HG02678 (cell line): Measurements from ENCODE around the gene RPUSD3.
"Not testable (repeated sequence)": the region's sequence is repeated elsewhere in the genome, so short reads cannot be mapped to it uniquely, and the experiment has no call there.

Experiments
- ATAC-seq: cut with Tn5 transposase; IDR thresholded peaks from one replicate; pipeline ENCODE4 v1.9.1; 2021; ENCODE audit warnings: mild to moderate bottlenecking, moderate library complexity; ENCODE audit not compliant: unreplicated experiment

The RPUSD3 gene

DNA sequence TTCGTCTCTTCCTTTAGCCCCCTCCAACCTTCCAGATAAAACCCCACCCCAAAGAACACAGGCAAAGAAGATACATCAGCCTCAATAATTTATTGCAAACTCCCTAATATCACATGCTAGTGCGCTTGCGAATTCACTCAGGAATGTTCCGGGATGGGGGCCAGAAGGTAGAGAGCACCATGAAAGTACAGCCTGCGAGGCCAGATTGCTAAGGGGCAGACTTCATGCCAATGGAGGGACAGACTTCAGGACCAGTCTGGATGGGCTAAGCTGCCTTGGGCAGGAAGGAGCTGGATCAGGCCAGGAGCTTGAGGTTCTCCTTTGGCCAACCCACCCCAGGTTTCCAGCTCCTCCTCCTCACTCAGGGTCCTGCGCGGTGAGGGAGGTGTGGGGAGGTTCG lies 22.8 kb upstream of the RPUSD3 start:
- no peak for ATAC-seq

DNA sequence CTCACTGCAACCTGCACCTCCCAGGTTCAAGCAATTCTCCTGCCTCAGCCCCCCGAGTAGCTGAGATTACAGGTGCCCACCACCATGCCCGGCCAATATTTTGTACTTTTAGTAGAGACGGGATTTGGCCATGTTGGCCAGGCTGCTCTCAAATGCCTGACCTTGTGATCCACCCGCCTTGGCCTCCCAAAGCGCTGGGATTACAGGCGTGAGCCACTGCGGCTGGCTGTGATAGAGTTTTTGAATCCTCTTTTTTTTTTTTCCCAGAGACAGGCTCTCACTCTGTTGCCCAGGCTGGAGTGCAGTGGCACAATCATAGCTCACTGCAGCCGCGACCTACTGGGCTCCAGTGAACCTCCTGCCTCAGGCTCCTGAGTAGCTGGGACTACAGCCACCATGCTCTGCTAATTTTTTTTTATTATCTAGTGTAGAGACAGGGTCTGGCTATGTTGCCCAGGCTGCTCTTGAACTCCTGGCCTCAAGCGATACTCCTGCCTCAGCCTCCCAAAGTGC lies 21.4 kb upstream of the RPUSD3 start:
- ATAC-seq, result not testable (repeated sequence)

DNA sequence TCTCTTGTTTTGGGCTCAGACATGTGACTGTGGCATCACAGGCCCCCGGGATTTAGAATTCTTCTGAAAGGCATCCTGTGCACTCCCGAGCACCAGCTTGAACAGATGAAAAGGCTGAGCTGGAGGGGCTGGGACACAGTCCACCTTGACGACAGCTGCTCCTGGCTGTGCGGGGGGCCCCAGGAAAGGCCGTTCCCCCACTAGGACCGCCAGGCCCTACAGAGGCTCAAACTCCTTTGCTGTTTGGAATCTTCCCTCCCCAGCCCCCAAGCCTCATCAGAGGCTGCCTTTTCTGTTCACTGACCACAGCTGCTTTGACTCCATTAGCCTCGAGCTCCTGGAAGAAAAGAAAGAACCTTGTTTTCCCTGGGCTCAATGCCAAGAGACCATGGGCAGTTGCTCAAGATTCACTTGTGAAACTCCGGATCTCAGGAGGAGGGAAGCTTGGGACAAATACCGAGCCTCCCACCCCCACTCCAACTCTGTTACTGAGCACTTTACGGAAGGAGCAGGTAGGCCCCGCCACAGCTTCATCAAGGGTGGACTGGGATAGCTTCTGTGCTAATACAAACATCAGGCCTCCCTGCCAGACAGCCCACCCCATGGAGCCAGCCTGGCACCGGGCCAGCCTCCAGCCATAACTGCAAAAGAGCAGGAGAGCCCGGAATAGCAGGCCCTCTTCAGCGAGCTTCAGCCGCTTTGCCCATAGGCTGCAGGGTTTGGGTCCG lies 20.6 kb upstream of the RPUSD3 start:
- no peak for ATAC-seq

GRCh38 chr3:9863058-9863772 lies 19.4 kb upstream of the RPUSD3 start:
- no peak for ATAC-seq

DNA sequence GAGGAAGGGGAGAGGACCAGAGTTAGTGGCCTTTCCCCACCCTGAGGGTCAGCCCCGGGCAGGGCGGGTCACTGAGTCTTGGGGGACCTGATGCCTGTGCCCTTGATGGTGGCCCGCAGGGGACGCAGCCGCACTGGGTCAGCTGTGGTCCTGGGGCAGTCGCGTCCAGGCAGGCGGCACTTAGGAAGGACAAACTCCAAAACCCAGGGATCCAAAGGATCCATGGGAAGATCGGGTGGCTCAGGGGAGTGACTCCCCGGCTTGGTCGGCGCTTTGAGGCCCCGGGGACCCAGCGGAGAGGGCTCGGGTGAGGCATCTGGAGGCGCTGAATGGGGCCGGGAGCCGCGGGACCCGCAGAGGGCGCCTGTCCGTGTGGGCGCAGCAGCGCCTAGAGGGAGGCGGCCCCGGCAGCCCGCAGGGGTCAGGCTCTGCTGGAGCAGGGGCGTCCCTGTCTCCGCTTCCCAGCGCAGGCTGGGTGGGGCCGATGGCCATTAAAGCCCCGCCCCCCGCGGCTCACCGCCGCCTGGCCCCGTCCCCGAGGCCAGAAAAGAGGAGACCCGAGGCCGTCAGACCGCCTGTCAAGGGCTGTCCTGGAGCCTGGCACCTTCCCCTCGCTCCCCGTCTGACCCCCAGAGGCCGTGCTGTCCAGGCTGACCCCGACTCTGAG lies 18.7 kb upstream of the RPUSD3 start:
- no peak for ATAC-seq

DNA sequence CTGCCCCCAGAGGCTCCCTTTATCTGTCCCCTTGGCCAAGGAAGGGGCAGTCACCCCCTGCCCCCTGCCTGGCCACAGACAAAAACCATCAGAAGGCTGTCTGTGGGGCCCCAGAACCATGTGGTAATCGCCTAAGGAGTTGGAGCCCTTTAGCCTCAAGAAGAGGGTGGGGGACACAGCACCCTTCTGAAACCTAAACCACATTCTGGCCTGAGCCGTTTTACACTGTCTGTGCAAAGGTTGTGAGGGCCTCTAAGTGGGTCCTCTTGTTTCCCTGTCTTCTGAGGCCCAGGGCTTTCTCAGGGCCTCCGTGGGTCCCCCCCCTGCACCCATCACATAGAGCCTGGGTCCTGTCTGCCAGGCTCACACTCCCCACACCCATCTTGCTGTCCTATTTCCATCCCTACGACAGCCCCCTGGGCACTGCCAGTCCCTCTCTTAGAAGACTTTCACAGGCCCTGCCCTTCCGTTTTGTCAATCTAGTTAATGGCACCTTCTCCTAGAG lies 17.9 kb upstream of the RPUSD3 start:
- no peak for ATAC-seq

- no peak for ATAC-seq
Observed at GRCh38 chr3:9861201-9861600, 17.4 kb upstream of the RPUSD3 start.

DNA sequence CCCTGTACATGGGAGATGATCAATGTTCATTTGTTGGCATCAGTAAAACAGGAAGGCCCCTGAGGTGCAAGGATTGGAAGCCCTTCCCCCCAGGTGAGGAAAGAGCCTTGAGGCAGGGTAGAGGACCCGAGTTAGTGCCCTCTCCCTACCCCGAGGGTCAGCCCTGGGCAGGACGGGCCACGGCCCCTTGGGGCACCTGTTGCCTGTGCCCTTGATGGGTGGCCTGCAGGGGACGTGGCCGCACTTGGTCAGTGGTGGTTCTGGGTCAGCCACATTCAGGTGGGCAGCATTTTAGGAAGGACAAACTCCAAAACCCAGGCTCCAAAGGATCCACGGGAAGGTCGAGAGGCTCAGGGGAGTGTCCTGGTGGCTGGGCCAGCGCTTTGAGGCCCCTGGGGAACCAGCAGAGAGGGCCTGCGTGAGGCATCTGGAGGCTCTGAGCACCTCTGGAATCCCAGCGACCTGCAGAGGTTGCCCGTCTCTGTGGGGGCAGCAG lies 15.8 kb upstream of the RPUSD3 start:
- no peak for ATAC-seq

DNA sequence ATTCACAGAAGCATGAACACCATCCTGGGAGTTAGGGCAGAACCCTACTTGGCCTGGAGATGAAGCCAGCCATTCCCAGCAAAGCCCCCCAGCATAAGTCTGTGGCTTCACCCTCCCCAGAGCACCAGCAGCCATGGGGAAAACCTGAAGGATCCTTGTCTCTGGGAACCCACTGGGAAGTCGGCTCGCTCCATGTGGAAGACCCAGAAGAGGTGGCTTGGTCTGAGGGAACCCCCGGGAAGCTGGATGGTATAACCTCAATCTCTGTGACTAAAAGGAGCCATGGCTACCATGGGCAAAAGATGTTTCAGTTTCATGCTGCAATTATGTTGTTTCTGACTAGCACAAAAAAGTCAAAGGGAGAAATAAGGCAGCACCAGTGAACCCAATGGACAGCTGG lies 11.8 kb upstream of the RPUSD3 start:
- ATAC-seq, result no peak

- ATAC-seq, result not testable (repeated sequence)
Observed at GRCh38 chr3:9854291-9854940, 10.6 kb upstream of the RPUSD3 start.

GRCh38 chr3:9852528-9852927 lies 8.7 kb upstream of the RPUSD3 start:
- no peak for ATAC-seq

- not testable (repeated sequence) for ATAC-seq
Observed at GRCh38 chr3:9851926-9852325, 8.1 kb upstream of the RPUSD3 start.

DNA sequence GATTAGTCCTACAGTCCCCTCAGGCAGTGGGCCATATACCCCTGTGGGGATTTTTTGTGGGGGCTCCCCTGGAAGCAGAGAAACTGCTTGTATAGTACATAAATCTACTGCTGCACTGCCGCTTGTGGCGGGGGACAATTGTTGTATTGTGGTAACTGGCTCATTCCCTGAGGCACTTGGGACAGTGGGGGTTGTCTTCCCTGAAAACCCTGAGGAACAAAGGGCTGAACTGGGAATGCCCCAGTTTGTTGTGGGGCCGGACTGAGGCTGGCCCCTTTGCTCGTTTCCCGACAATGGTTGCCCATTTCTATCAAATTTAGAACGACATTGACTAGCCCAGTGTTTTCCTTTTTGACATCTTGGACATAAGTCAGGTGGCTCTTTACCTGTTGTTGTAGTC lies 7.6 kb upstream of the RPUSD3 start:
- not testable (repeated sequence) for ATAC-seq

GRCh38 chr3:9848860-9849259 lies 5.1 kb upstream of the RPUSD3 start:
- ATAC-seq, result not testable (repeated sequence)

DNA sequence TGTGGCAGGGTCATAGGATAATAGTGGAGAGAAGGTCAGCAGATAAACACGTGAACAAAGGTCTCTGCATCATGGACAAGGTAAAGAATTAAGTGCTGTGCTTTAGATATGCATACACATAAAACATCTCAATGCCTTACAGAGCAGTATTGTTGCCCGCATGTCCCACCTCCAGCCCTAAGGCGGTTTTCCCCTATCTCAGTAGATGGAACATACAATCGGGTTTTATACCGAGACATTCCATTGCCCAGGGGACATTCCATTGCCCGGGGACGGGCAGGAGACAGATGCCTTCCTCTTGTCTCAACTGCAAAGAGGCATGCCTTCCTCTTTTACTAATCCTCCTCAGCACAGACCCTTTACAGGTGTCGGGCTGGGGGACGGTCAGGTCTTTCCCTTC lies 4.1 kb upstream of the RPUSD3 start:
- ATAC-seq, result not testable (repeated sequence)

DNA sequence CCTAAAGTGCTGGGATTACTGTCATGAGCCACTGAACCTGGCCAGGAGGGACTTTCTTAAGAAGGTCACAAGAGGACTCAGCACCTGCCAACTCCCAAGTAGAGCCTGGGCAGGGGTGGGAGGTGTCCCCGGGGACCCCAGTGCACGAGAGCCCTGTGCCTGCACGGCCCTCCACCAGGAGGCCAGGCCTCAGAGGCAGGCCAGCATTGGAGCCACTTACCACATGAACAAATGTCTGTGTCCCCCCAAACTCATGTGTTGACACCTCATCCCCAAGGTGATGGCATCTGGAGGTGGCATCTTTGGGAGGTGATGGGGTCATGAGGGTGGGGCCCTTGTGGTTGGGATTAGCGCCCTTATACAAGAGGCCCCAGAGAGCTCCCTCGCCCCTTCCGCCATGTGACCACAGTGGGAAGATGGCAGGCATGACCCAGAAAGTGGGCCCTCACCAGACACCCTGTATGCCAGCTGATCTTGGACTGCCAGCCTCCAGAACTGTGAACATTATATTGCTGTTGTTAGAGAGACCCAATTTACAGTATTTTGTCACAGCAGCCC lies 3.2 kb upstream of the RPUSD3 start:
- ATAC-seq, result no peak

- ATAC-seq, result no peak
Observed at GRCh38 chr3:9846231-9846630, 2.4 kb upstream of the RPUSD3 start.

- no peak for ATAC-seq
Observed at GRCh38 chr3:9841015-9841414, 2.8 kb downstream of the RPUSD3 start.

- no peak for ATAC-seq
Observed at GRCh38 chr3:9838856-9839255, 5.0 kb downstream of the RPUSD3 start.
